ENCODE data around the gene MOB3A.
"Not testable (repeated sequence)": the region's sequence is repeated elsewhere in the genome, so short reads cannot be mapped to it uniquely, and the experiment has no call there.

Gene MOB3A

DNA sequence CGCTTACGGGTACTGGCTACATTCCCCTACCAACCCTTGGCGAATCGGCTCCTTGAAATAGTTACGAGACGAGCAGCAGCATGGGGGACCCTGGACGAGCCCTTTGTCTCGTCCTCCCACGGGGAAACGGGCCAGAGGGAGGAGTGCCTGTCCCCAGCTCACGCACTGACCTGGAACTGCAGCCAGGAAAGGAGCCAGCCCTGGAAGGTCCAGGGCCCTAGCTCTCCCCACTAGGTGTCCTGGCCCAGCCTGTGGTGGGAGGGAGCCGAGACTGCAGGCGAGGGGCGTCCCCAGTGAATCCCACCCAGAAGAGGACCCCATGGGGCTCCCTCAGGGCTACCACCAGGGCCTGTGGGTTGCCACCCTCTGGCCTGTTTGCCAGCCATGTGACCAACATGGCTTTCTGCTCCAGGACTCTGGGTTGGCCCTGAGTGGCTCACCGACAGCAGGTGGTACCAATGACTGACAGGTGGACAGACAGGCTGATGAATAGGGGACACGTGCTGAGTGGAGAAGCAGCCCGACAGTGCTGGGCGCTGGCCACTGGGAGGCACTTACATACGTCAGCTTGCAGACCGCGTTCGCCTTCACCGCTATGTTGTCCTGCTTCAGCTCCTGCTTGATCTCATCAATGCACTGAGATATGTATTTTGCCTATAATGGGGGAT lies 42.1 kb upstream of the MOB3A start:
- H3K4me3 ChIP-seq (ENCODE audit: low read depth, low read length): no peak overlapping the region
- TF ChIP-seq, protein P1, sequence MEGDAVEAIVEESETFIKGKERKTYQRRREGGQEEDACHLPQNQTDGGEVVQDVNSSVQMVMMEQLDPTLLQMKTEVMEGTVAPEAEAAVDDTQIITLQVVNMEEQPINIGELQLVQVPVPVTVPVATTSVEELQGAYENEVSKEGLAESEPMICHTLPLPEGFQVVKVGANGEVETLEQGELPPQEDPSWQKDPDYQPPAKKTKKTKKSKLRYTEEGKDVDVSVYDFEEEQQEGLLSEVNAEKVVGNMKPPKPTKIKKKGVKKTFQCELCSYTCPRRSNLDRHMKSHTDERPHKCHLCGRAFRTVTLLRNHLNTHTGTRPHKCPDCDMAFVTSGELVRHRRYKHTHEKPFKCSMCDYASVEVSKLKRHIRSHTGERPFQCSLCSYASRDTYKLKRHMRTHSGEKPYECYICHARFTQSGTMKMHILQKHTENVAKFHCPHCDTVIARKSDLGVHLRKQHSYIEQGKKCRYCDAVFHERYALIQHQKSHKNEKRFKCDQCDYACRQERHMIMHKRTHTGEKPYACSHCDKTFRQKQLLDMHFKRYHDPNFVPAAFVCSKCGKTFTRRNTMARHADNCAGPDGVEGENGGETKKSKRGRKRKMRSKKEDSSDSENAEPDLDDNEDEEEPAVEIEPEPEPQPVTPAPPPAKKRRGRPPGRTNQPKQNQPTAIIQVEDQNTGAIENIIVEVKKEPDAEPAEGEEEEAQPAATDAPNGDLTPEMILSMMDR (IDR thresholded peaks at IDR 0.05; ENCODE audit: insufficient read depth, low read depth, low read length, missing control alignments): no peak
- DNase-seq (ENCODE audit: low read depth): no peak

DNA sequence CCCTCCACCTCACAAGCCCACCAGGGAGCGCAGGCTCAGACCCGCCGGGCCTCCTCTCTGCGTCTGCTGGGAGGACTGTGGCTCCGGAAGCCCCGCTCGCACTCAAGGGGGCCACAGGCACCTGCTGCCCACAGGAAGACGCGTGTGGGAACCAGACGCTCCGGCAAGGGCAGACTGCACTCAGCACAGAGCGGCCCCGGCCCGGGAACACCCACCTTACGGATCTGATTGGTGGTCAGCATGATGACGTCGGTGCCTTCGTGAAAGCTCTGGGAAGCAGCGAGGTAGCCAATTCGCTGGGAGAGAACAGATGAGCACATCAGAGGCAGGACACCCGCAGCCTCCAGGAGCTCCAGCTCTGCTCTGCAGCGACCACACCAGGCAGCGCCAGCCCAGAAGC lies 40.7 kb upstream of the MOB3A start:
- no peak for DNase-seq (ENCODE audit: low read depth)
- TF ChIP-seq, protein P1 (IDR thresholded peaks at IDR 0.05; ENCODE audit: insufficient read depth, low read depth, low read length, missing control alignments): no peak
- H3K4me3 ChIP-seq (ENCODE audit: low read depth, low read length): no peak overlapping the region

DNA sequence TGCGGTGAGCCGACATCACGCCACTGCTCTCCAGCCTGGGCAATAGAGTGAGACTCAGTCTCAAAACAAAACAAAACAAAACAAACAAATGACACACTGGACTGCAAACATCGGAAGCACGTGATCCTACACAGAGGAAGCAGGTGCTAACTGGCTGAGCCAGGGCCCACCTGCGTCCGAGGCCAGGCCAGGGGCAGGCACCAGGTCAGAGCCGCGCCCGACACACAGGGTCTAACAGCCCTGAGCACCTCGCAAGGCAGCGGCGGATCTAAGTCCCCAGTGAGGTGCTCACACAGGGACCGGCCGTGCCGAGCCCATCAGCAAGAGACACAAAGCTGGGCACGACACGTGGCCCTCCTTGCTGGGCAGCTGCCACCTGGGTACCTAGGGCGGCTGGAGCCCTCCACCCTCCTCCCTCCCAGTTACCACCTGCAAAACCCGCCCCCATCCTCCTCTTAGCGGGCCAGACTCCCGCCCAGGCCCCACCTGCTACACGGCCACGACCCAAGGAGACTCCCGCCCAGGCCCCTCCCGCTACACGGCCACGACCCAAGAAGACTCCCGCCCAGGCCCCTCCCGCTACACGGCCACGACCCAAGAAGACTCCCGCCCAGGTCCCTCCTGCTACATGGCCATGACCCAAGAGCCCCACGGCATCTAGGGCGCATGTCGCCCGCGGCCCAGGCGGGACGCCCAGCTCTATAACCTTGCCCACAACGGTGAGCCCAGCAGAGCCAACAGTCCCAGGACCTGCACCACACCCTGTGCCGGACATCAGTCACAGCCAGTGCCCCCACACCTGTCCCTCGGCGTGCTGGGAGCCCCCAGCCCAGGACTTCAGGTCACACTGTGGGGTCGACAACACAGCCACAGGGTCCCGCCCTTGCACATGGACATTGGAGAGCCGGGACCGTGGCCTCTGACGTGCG lies 39.6 kb upstream of the MOB3A start:
- no peak overlapping the region for H3K4me3 ChIP-seq (ENCODE audit: low read depth, low read length)
- no peak for DNase-seq (ENCODE audit: low read depth)
- TF ChIP-seq, protein P1 (IDR thresholded peaks at IDR 0.05; ENCODE audit: insufficient read depth, low read depth, low read length, missing control alignments): no peak

DNA sequence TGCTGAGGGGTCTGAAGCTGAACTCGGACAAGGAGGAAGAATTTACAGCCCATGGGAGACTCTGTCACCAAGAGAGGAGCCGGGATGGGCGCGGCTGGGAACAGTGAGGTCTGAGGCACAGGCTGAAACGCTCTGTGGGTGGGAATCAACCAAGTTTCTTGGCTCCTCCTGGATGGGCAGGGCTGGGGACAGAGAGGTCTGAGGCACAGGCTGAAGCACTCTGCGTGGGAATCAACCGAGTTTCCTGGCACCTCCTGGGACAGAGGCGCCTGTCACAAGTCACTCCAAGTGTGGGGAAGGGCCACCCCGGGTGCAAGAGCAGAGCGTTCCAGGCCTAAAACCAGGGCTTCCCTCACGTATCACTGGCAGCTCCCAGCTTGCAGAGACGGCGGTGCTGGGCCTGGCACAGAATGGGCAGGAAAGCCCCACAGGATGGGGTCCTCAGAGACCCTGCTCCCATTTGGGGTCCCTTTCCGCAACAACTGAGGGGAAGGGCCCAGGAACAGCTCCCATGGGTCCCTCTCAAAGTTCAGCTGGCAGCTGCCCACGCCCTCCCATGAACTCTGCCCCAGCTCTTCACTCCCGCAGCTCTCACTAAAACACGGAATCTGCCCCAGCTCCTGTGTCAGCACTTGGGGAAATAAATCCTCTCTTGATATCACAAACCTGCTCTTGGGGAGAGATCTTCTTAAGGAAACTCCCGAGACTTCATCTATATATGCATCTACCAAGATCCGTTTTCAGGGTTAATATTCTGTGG lies 36.8 kb upstream of the MOB3A start:
- no peak for DNase-seq (ENCODE audit: low read depth)
- H3K4me3 ChIP-seq (ENCODE audit: low read depth, low read length): no peak overlapping the region
- TF ChIP-seq, protein P1 (IDR thresholded peaks at IDR 0.05; ENCODE audit: insufficient read depth, low read depth, low read length, missing control alignments): no peak

DNA sequence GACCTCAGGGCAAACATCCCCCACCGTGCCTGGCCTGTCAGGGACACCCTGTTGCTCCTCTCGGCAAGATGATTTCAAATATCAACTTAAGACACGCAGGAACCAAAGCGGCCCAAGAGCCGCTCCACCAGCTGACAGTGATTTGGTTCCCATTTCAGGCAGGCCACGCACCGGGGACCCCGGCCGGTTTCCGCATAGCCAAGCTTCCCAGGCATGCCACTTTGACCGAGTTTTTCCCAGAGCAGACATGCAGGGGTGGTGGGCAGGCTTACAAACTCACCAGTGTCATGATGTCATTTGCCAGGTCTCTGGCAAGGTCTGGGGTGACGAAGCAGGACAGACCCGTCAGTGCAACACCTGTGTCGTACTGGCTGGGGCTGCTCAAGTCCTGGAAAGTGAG lies 36.1 kb upstream of the MOB3A start:
- no peak for DNase-seq (ENCODE audit: low read depth)
- TF ChIP-seq, protein P1 (IDR thresholded peaks at IDR 0.05; ENCODE audit: insufficient read depth, low read depth, low read length, missing control alignments): no peak
- no peak overlapping the region for H3K4me3 ChIP-seq (ENCODE audit: low read depth, low read length)

DNA sequence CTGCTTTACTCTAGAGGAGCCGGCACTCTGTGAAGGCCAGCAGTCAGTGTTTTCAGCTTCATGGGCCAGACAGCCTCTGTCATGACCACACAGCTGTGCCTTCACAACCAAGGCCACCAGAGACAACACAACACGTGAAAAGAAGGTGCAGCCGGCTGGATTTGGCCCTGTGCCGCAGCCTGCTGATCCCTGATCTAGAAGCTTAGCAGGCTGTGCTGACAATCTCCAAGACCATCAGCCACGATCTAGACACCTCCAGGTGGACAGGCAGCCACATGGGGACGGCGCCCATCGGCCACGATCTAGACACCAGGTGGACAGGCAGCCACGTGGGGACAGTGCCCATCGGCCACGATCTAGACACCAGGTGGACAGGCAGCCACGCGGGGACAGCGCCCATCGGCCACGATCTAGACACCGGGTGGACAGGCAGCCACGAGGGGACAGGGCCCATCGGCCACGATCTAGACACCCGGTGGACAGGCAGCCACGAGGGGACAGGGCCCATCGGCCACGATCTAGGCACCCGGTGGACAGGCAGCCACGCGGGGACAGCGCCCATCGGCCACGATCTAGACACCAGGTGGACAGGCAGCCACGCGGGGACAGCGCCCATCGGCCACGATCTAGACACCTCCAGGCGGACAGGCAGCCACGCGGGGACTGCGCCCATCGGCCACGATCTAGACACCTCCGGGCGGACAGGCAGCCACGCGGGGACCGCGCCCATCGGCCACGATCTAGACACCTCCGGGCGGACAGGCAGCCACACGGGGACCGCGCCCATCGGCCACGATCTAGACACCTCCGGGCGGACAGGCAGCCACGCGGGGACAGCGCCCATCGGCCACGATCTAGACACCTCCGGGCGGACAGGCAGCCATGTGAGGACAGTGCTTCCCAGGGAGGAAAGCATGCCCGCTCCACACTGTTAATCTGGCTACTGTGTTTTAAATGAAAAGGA lies 35.2 kb upstream of the MOB3A start:
- not testable (repeated sequence) for H3K4me3 ChIP-seq (ENCODE audit: low read depth, low read length); DNase-seq (ENCODE audit: low read depth)

Measured in GM12865 (cell line).